Spleen (tissue), 11 donors: Measurements from ENCODE around the gene PHKA1. TPM values are rescaled to one million over a fixed set of nuclear protein-coding genes. Genes with fewer than 3 reads are reported as not detected.
A peak's percentile ranks its signal among the peaks of the same experiment; 100 is the strongest.
"Not testable (repeated sequence)": the region's sequence is repeated elsewhere in the genome, so short reads cannot be mapped to it uniquely, and the experiment has no call there.

ENCODE experiments used
- DNase-seq: peaks from one replicate; pipeline ENCODE4 v3.0.0-alpha.2; 2020
- H3K27ac ChIP-seq, 8 donors: fragments of 200-600 bp; sonication (generic) in 7 of 8; 1 replicate in 4 of 8; 2 replicates in 4 of 8; pipeline versions ENCODE4 v1.5.0 to v1.8.0; 2016 to 2021; ENCODE audit warnings: inconsistent platforms in 4 of 8, mild to moderate bottlenecking in 4 of 8, moderate library complexity in 1 of 8
- H3K27me3 ChIP-seq, 7 donors: fragments of 200-600 bp; sonication (generic) in 6 of 7; replicated peaks in 1 of 7; 1 replicate in 4 of 7; 2 replicates in 3 of 7; pipeline versions ENCODE4 v1.5.0 to v1.8.0; 2016 to 2021; ENCODE audit warnings: inconsistent platforms in 3 of 7, mild to moderate bottlenecking in 1 of 7
- H3K36me3 ChIP-seq, 6 donors: fragments of 200-600 bp; sonication (generic) in 5 of 6; 1 replicate in 4 of 6; 2 replicates in 2 of 6; pipeline versions ENCODE4 v1.5.0 to v1.8.0; 2016 to 2021; ENCODE audit warnings: inconsistent platforms in 2 of 6
- H3K4me1 ChIP-seq, 6 donors: fragments of 200-600 bp; sonication (generic) in 5 of 6; 1 replicate in 3 of 6; 2 replicates in 3 of 6; pipeline versions ENCODE4 v1.5.0 to v1.8.0; 2016 to 2021; ENCODE audit warnings: inconsistent platforms in 3 of 6
- H3K4me3 ChIP-seq, 8 donors: fragments of 200-600 bp; sonication (generic) in 7 of 8; 1 replicate in 4 of 8; 2 replicates in 4 of 8; pipeline versions ENCODE4 v1.5.0 to v1.8.0; 2016 to 2021; ENCODE audit warnings: inconsistent platforms in 4 of 8, mild to moderate bottlenecking in 4 of 8, moderate library complexity in 2 of 8
- H3K9me3 ChIP-seq, 8 donors: fragments of 200-600 bp; sonication (generic) in 7 of 8; 1 replicate in 4 of 8; 2 replicates in 4 of 8; pipeline versions ENCODE4 v1.5.0 to v1.8.0; 2016 to 2021; ENCODE audit warnings: inconsistent platforms in 4 of 8
- CTCF ChIP-seq, 11 experiments: fragments of 200-600 bp in 7 of 11; fragments of 450-650 bp in 4 of 11; sonication (generic) in 4 of 11; IDR thresholded peaks in 8 of 11; conservative IDR thresholded peaks in 3 of 11; 1 replicate in 7 of 11; 2 replicates in 4 of 11; pipeline versions ENCODE4 v1.4.0 to v1.8.0; 2016 to 2021; ENCODE audit warnings: antibody characterized with exemption in 11 of 11, inconsistent platforms in 4 of 11, mild to moderate bottlenecking in 1 of 11
- POLR2A ChIP-seq, 3 donors: fragments of 450-650 bp; IDR thresholded peaks; one replicate each; pipeline ENCODE4 v1.5.1; 2017; ENCODE audit warnings: antibody characterized with exemption in 3 of 3, mild to moderate bottlenecking in 1 of 3
- POLR2AphosphoS5 ChIP-seq, 3 donors: sonication (generic); formaldehyde crosslinking; IDR thresholded peaks; one replicate each; pipeline ENCODE4 v1.5.1; 2017; ENCODE audit warnings: antibody characterized with exemption in 3 of 3
- WGBS, 5 donors: extraction: QIAGEN DNeasy Blood & Tissue Kit in 3 of 5; methylation state at CpG; one replicate each; pipeline versions ENCODE4 v1.1.5 to v1.1.7; 2013 to 2018; 5-methylcytosine and 5-hydroxymethylcytosine counted together
- intact Hi-C: fragments of 100-400 bp; cut with DNase I; formaldehyde crosslinking; loops from one replicate; pipeline ENCODE4 v1.15.0; 2023; ENCODE audit warnings: low total_unique reads
- polyA plus RNA-seq, 3 donors: library from polyadenylated mRNA; stranded (reverse); fragments of 200-250 nt; gene quantifications; one replicate each; pipeline ENCODE4 v1.2.1, GENCODE V29; 2013
- total RNA-seq, 7 donors: library from RNA; depleted of rRNA in 3 of 7; stranded (reverse); fragments of >200 nt in 3 of 7; fragmentation: NEBNext Ultra II Directional in 4 of 7; extraction: Animal tissue kit (Norgen Biotek cat#: 25700) in 4 of 7; gene quantifications; one replicate each; pipeline versions ENCODE4 v1.1.0 to v1.2.1, GENCODE V29; 2016 to 2021
- donor health status: healthy with polysubstance abuse.
- donor health status: DM: no; HTN: no; CAD: no; lungs with moderate emphysema.
- donor health status: DM: no; HTN: no; CAD: no.
- donor health status: Bipolar disorder and iron deficiency.
- donor health status: healthy.
- donor health status: DM: no; HTN: no; CAD: no.
- donor health status: DM: yes; HTN: yes; CAD: no.

Gene PHKA1
- total and polyA plus RNA-seq, 10 donors: 0.67 to 12.7 (median 6.9) TPM

- WGBS, 5 donors: 64 to 87% (median 81%) methylated on average over 2 of the region's 2 CpGs
- intact Hi-C loops: no loop called here
These were observed 110.0 kb downstream of the PHKA1 start for GRCh38 chrX:72604112-72604511.

GRCh38 chrX:72591038-72591437 lies 123.1 kb downstream of the PHKA1 start:
- H3K4me3 ChIP-seq, H3K9me3 ChIP-seq, H3K27ac ChIP-seq, H3K27me3 ChIP-seq, H3K36me3 ChIP-seq, H3K4me1 ChIP-seq, intact Hi-C loops, DNase-seq: not testable (repeated sequence)
- WGBS, 5 donors: 76 to 93% (median 85%) methylated on average over 4 of the region's 4 CpGs

More at GRCh38 chrX:72604112-72604511, 110.0 kb downstream of the PHKA1 start:
- Histone ChIP-seq H3K27ac (no peak overlapping the region), H3K4me3 (no peak overlapping the region), H3K36me3 (no peaks in the 10 kb centered on the region), H3K4me1 (no peaks in the 10 kb centered on the region), H3K27me3 (no peaks in the 10 kb centered on the region), H3K9me3 (no peaks in the 10 kb centered on the region)
- no peak for DNase-seq
- TF ChIP-seq POLR2A (IDR thresholded peaks at IDR 0.05): no peak
- no peak for TF ChIP-seq POLR2AphosphoS5 (IDR thresholded peaks at IDR 0.05)
- TF ChIP-seq CTCF (IDR thresholded peaks at IDR 0.05 in 8 of 11, conservative IDR thresholded peaks at IDR 0.05 in 3 of 11): no peak

- H3K27ac ChIP-seq: no peak overlapping the region
- H3K4me1 ChIP-seq: no peaks in the 10 kb centered on the region
- no peak overlapping the region for H3K4me3 ChIP-seq
- H3K36me3 ChIP-seq: no peaks in the 10 kb centered on the region
- peaks cover 0 to 4% (median 0%) of the 10 kb centered on the region in 8 donors for H3K9me3 ChIP-seq
- DNase-seq: no peak
- 62 to 83% (median 73%) methylated on average over 3 of the region's 3 CpGs for WGBS, 5 donors
- no peaks in the 10 kb centered on the region for H3K27me3 ChIP-seq
- no peak for TF ChIP-seq POLR2AphosphoS5 (IDR thresholded peaks at IDR 0.05)
- intact Hi-C loops: no loop called here
These were observed 129.9 kb downstream of the PHKA1 start for GRCh38 chrX:72584163-72584562.

DNA sequence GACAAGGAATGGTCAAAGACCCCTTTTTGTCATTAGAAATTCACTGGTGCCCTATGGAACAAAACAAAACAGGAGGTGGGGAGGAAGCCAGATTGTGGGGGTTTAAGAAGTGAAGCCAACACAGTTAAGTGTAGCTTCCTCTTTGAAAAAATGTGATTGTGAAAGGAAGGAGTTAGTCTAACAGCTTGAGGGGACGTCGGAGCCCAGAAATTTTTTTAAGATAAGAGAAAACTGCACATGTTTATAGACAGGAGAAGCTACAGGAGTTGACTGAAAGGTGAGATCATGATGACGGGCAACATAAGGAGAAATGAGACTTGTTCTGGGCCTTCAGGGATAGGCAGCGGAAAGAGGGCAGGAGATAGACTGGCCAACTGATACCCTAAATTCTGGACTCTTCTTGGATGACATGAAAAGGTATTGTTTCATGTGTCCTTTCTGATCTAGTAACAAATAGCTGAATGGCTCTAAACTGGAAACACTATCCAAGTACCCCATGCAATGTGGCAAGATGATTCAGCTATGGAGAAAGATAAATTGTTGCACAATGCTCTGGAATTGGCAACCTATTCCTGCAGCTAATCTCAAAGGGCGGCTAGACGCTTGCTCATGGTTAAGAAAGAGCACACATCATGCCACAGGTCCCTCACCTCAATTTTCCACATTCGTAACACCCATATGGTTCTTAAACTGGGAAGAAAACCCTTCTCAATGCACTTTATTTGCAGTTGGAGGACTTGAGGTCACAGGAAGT lies 137.8 kb downstream of the PHKA1 start:
- Histone ChIP-seq H3K27me3 (peaks cover 0 to 5% (median 0%) of the 10 kb centered on the region in 7 donors), H3K27ac (no peak overlapping the region), H3K9me3 (no peaks in the 10 kb centered on the region), H3K4me3 (no peak overlapping the region), H3K4me1 (peaks cover 0 to 8% (median 6%) of the 10 kb centered on the region in 6 donors), H3K36me3 (no peaks in the 10 kb centered on the region)
- 51 to 72% (median 54%) methylated on average over 6 to 7 of the region's 7 CpGs for WGBS, 5 donors
- no peak for DNase-seq
- TF ChIP-seq POLR2A (IDR thresholded peaks at IDR 0.05): no peak
- no peak for TF ChIP-seq CTCF (IDR thresholded peaks at IDR 0.05 in 8 of 11, conservative IDR thresholded peaks at IDR 0.05 in 3 of 11)
- TF ChIP-seq POLR2AphosphoS5 (IDR thresholded peaks at IDR 0.05): no peak
- intact Hi-C loops: no loop called here

GRCh38 chrX:72573158-72573511 lies 141.0 kb downstream of the PHKA1 start:
- Histone ChIP-seq H3K4me3 (peak overlapping the region; percentile 31 to 74 (median 51)), H3K4me1 (peaks cover 0 to 8% (median 7%) of the 10 kb centered on the region in 6 donors), H3K27ac (peak overlapping the region in 5 of 8 donors; percentile 55 to 79 (median 74)), H3K27me3 (peaks cover 0 to 5% (median 0%) of the 10 kb centered on the region in 7 donors), H3K36me3 (peaks cover 0 to 13% (median 0%) of the 10 kb centered on the region in 6 donors), H3K9me3 (no peaks in the 10 kb centered on the region)
- 0 to 21% (median 1%) methylated on average over 7 of the region's 7 CpGs for WGBS, 5 donors
- no peak for DNase-seq
- TF ChIP-seq CTCF (IDR thresholded peaks at IDR 0.05 in 8 of 11, conservative IDR thresholded peaks at IDR 0.05 in 3 of 11) (no peak), POLR2AphosphoS5 (IDR thresholded peaks at IDR 0.05) (no peak), POLR2A (IDR thresholded peaks at IDR 0.05) (no peak)
- intact Hi-C loops: no loop called here
